OCI-LY1 (cell line): Measurements from ENCODE around the gene SMG9.

ENCODE experiments used
- CTCF ChIP-seq: fragments of 200-600 bp; sonication (generic), shearing (Covaris generic); IDR thresholded peaks from 2 replicates; pipeline ENCODE4 v1.5.1; 2017; ENCODE audit warnings: mild to moderate bottlenecking, antibody characterized with exemption, low read length, moderate library complexity, mixed read lengths
- EZH2 ChIP-seq: fragments of 200-600 bp; sonication (generic), shearing (Covaris generic); IDR thresholded peaks from 2 replicates; pipeline ENCODE4 v1.8.0; 2017; ENCODE audit warnings: borderline replicate concordance, mixed run types, mild to moderate bottlenecking, antibody characterized with exemption, low read length, moderate library complexity, mixed read lengths

- TF ChIP-seq CTCF (no peak), EZH2 (no peak)
Measured at GRCh38 chr19:43700395-43701000, 54.3 kb downstream of the SMG9 start.
